GM20000 (cell line): ENCODE data around the gene PDK2.

Experiments
- DNase-seq: peaks from one replicate; pipeline ENCODE4 v3.0.0; 2012; ENCODE audit warnings: low spot score
- CTCF ChIP-seq: IDR thresholded peaks from 2 replicates; pipeline ENCODE4 v1.5.1; 2012; ENCODE audit warnings: mild to moderate bottlenecking, control low read depth; ENCODE audit errors: extremely low read depth, missing control alignments

PDK2 gene

DNA sequence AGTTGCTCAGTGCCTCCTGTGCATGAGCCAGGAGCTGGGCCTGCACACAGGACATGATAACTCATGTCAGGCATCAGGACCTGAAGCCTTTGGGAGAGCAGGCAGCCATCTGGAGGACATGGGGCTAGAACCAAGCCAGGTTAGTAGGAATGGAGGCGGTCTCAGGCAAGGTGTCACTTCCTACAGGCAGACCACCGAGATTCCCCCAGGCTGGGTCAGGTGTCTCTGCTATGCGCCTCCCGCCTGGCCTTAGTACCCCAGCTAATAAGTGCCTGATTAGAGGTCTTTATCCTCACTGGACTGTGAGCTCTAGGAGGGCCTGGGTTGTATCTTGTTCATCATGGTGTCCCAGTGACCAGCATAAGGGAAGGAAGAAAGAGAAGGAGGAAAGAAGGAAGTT is 19.2 kb downstream of the PDK2 start:
- TF ChIP-seq CTCF, result no peak

GRCh38 chr17:50114849-50115357 is 19.8 kb downstream of the PDK2 start:
- DNase-seq, result peak; percentile 81
- peak; percentile 70 for TF ChIP-seq CTCF

More for the DNA sequence above, 19.2 kb downstream of the PDK2 start:
- no peak for DNase-seq

DNA sequence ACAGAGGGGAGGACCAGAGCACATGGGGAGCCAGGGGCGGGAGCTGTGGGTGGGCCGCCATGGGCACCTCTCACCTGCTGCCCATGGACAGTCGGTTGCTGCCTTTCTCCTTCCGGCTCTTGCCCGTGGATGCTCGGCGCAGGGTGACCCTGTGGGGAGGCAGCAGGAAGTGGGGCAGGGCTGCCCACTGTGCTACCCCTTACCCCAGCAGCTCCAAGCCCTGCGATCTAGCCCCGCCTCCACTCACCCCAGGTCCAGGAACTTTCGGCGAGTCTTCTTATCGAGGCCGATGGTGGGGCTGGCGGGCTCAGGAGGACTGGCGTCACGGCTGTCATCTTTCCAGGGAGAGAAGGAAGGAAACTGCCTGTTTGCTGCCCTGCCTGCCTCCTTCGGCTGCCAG is 20.6 kb downstream of the PDK2 start:
- no peak for TF ChIP-seq CTCF
- DNase-seq, result no peak

DNA sequence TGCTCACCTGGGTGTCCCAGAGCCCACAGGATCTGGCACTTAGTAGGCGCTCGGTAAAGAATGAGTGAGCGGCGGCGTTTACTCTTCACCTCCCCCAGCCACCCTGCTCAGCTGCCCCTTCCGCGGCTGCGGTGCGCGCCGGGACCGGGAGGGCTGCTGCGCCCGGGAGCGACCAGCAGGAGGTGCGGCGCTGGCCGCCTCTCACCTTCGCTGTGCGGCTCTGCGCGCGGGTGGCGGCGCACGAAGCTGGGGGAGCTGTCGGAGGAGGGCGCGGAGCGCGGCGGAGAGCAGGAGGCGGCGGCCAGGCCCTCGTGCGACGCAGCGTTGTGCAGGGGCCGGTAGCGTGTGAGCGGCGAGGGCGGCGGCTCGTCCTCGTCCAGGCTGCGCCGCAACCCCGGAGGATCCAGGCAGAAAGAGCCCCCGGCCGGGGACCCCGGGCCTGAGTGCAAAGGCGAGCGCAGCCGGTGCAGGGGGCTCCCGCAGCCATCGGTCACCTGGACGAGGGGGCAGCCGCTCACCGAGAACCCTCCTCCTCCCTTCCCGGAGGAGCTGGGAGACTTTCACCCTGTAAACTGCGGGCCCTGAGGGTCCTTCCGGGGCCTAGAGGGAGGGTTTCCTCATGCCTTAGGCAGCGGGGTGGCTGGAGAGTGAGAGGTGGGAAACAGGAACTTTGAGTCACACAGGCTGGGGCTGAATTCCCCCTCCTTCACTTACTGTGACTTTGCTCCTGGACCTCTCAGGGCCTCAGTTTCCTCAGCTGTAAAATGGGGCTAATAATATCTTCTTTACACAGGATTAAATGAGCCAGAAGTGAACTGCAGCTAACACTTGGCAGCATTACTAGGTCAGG is 22.3 kb downstream of the PDK2 start:
- TF ChIP-seq CTCF, result peak; percentile 39
- DNase-seq, result peak; percentile 82

DNA sequence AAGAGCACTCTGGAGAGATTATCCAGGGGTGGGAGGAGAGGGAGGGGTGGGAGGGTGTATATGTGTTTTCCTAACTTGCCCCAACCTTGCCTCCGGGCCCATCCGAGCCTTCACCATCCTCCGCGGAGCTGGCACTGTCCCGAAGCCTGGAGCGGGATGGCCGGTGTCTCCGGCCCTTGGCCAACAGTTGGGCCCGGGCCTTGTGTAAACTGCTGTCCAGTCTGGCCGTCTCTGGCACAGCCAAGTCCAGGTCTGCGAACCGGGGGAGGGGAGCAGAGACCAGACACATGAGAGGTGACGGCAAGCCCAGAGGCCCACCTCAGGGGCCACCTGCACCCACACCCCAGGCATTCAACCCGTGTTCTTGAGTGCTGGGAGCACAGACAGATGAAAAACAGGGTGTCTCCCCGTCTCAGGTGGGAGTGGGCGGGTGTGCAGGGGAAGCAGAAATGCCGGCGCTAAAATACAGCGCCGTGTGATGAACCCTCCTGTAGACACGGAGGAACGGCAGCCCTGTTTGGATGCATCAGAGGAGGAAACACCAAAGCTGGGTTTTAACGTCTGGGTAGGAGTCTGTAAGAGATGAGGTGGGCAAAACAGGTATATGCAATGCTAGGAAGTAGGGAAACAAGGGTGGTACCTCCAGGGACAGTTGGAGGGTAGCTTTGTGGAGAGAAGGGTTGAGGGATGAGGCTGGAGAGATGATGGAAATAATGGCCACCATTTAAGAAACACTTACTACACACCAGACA is 23.1 kb downstream of the PDK2 start:
- no peak for TF ChIP-seq CTCF
- DNase-seq, result no peak

GRCh38 chr17:50118828-50119218 is 23.7 kb downstream of the PDK2 start:
- no peak for DNase-seq
- no peak for TF ChIP-seq CTCF
